ENCODE results near the gene ERG.

DNA sequence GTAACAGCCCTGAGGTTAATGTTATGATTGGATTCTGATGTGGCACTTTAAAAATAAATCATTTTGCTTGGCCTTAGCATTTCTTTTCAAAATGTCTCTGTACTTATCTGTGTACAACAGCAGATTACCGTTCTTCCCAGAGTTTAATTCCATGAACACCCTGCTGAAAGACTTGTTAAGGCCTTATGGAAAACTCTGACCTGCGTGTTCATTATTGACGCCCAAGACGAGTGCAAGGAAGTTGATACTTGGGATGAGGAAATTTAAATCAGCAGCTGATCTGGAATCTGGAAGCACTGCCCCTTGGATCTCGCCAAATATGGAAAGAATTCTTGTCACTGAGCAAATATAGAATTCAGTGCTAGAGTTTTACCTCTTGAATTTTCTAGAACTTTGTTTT is 6.7 kb downstream of the ERG start:
- TF ChIP-seq CTCF (IDR thresholded peaks at IDR 0.05) (no peak), REST (IDR thresholded peaks at IDR 0.05) (no peak), SMC3 (IDR thresholded peaks at IDR 0.05) (no peak), PHF8 (IDR thresholded peaks at IDR 0.05; ENCODE audit: borderline replicate concordance, low read depth) (no peak), EHMT2 (IDR thresholded peaks at IDR 0.05; ENCODE audit: low read depth) (no peak), EHF (CRISPR knock-in tag; IDR thresholded peaks at IDR 0.05) (no peak), ZSCAN20 (CRISPR knock-in tag; IDR thresholded peaks at IDR 0.05) (no peak), RFX5 (IDR thresholded peaks at IDR 0.05) (no peak), BHLHE40 (IDR thresholded peaks at IDR 0.05; ENCODE audit: low read depth, low read length) (no peak), POLR2A (IDR thresholded peaks at IDR 0.05; ENCODE audit: low read length) (no peak)
- TF ChIP-seq, protein P1, sequence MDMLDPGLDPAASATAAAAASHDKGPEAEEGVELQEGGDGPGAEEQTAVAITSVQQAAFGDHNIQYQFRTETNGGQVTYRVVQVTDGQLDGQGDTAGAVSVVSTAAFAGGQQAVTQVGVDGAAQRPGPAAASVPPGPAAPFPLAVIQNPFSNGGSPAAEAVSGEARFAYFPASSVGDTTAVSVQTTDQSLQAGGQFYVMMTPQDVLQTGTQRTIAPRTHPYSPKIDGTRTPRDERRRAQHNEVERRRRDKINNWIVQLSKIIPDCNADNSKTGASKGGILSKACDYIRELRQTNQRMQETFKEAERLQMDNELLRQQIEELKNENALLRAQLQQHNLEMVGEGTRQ (IDR thresholded peaks at IDR 0.05): no peak

Data from A549 (cell line).